ENCODE data around the gene FIP1L1. TPM values are rescaled to one million over a fixed set of nuclear protein-coding genes. Genes with fewer than 3 reads are reported as not detected.

The FIP1L1 gene
- total and polyA plus RNA-seq, 2 donors (not counting 1 experiment from before 2014, with no cell fraction given), result 19.0 to 79.3 TPM

GRCh38 chr4:53490161-53490956, 112.9 kb downstream of the FIP1L1 start:
- Mint-ChIP-seq H3K27me3 (peaks cover 18% of the 10 kb centered on the region), H3K4me1 (no peaks in the 10 kb centered on the region), H3K4me3 (no peak overlapping the region), H3K27ac (no peak overlapping the region), H3K9me3 (ENCODE audit: insufficient read depth) (no peaks in the 10 kb centered on the region)
- POLR2A ChIA-PET, result no interaction called here
- no peak for DNase-seq
- no peak overlapping the region for H3K4me3 ChIP-seq (ENCODE audit: control extremely low read depth in 1 of 5, extremely low read depth in 1 of 5, insufficient read depth in 1 of 5, low read depth in 2 of 5, low read length in 4 of 5)
- H3K27me3 ChIP-seq (replicated peaks in 1 of 4; ENCODE audit: control extremely low read depth in 1 of 4, control insufficient read depth in 3 of 4, insufficient read depth in 4 of 4, low read length in 3 of 4), result peaks cover 0 to 5% (median 0%) of the 10 kb centered on the region in 4 experiments
- 75% methylated on average over 1 of the region's 6 CpGs for WGBS (ENCODE audit: insufficient coverage)
- H3K36me3 ChIP-seq (replicated peaks in 1 of 2; ENCODE audit: control extremely low read depth in 1 of 2, control insufficient read depth in 1 of 2, extremely low read depth in 1 of 2, insufficient read depth in 2 of 2, low read length in 1 of 2), result no peaks in the 10 kb centered on the region
- H3K27ac ChIP-seq (ENCODE audit: low read length in 2 of 2), result no peak overlapping the region
- H3K9me3 ChIP-seq (ENCODE audit: control extremely low read depth in 1 of 3, control insufficient read depth in 2 of 3, insufficient read depth in 1 of 3, low read length in 2 of 3), result no peaks in the 10 kb centered on the region
- intact Hi-C loops (cut with micrococcal nuclease), result loop anchor here (5.0 kb wide), 1 partner anchor 742 kb away; no protein-coding TSS in a partner anchor
- no peak overlapping the region for H3K4me2 ChIP-seq (replicated peaks; ENCODE audit: low read depth, low read length, poor library complexity, severe bottlenecking)
- no peaks in the 10 kb centered on the region for H3K4me1 ChIP-seq (ENCODE audit: control insufficient read depth in 2 of 2, insufficient read depth in 2 of 2, low read length in 2 of 2)
- H4K20me1 ChIP-seq (ENCODE audit: control insufficient read depth, insufficient read depth, low read length, poor library complexity, severe bottlenecking), result no peaks in the 10 kb centered on the region
- no peak overlapping the region for H3K9ac ChIP-seq (ENCODE audit: low read length)
- no peak for TF ChIP-seq CTCF (IDR thresholded peaks at IDR 0.05)
- no peak for TF ChIP-seq EZH2 (IDR thresholded peaks at IDR 0.05; ENCODE audit: borderline replicate concordance, insufficient read depth, low read depth, low read length, poor library complexity, severe bottlenecking)
- CTCF ChIA-PET, result interaction anchor here (0.8 to 2.5 kb wide), 5 partner anchors 9 to 744 kb away, joined by 3 to 11 read pairs (median 5); no protein-coding TSS in a partner anchor
- H3K79me2 ChIP-seq (ENCODE audit: control insufficient read depth, insufficient read depth, low read length), result no peaks in the 10 kb centered on the region
- H2AFZ ChIP-seq (ENCODE audit: insufficient read depth, low read depth, low read length, poor library complexity, severe bottlenecking), result no peak overlapping the region
- no peak for ATAC-seq (ENCODE audit: low read depth)

Measured in B cell (primary cell).